Hematopoietic multipotent progenitor cell treated with erythropoietin and hydrocortisone succinate and interleukin-3 and kit ligand, for 4 days (in vitro differentiated cells): ENCODE results near the gene PBX3.
"Not testable (repeated sequence)": the region's sequence is repeated elsewhere in the genome, so short reads cannot be mapped to it uniquely, and the experiment has no call there.

Experiments used
- DNase-seq: peaks from one replicate; pipeline ENCODE4 v3.0.0-alpha.2; 2015

PBX3 gene

DNA sequence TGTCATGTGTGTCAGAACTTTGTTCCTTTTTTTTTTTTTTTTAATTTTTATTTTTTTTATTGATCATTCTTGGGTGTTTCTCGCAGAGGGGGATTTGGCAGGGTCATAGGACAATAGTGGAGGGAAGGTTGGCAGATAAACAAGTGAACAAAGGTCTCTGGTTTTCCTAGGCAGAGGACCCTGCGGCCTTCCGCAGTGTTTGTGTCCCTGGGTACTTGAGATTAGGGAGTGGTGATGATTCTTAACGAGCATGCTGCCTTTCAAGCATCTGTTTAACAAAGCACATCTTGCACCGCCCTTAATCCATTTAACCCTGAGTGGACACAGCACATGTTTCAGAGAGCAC lies 32.0 kb downstream of the PBX3 start:
- DNase-seq = not testable (repeated sequence)

DNA sequence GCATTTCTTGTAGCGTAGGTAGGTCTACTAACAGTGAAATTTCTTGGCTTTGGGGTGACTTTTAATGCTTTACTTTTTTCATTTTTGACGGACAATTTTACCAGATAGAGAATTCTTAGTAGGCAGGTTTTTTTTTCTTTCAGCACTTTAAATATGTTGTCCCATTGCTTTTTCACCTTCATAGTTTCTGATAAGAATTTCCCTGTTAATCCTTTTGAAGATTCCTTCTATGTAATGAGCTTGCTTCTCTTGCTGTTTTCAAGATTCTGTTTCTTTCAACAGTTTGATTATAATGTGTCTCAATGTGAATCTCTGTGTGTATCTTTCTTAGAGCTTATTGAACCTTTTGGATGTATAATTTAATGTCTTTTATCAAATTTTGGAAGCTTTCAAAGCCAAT lies 35.5 kb downstream of the PBX3 start:
- no peak for DNase-seq

DNA sequence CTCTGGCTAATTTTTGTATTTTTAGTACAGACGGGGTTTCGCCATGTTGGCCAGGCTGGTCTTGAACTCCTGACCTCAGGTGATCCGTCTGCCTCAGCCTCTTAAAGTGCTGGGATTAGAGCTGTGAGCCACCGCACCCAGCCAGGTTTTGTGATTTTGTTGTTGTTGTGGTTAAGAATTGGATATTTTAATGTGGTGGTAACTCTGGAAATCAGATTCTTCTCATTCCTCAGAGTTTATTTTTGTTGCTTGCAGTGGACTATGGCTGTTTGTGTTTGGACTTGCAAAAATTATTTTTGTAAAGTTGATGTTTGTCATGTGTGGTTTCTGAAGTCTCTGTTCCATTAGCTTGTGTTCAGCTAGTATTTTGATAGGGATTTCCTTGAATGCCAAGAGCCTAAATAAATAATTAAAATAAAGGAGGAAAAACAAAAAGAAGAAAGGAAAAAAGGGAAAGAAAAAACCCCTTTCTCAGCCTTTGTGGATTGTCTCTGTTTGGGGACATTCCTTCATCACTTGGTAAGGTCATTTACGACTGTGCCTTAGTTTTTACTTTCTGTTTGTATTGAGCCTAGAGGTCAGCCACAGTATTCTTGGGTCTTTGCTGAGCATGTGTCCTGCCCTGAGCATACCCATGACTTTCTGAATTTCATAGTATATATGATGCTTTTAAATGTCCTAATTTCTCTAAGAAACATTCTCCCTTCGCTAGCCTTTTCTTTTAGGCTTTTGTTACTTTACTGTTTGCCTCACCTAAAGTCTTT lies 37.3 kb downstream of the PBX3 start:
- DNase-seq = no peak

DNA sequence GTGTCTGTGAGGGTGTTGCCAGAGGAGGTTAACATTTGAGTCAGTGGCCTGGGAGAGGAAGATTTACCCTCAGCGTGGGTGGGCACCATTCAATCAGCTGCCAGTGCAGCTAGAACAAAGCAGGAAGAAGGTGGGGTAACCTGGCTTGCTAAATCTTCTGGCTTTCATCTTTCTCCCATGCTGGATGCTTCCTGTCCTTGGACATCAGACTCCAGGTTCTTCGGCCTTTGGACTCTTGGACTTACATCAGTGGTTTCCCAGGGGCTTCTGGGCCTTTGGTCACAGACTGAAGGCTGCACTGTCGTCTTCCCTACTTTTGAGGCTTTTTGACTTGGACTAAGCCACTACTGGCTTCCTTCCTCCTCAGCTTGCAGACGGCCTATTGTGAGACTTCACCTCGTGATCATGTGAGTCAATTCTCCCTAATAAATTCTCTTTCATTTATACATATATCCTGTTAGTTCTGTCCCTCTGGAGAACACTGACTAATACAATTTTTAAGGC lies 38.1 kb downstream of the PBX3 start:
- DNase-seq = peak; percentile 35

DNA sequence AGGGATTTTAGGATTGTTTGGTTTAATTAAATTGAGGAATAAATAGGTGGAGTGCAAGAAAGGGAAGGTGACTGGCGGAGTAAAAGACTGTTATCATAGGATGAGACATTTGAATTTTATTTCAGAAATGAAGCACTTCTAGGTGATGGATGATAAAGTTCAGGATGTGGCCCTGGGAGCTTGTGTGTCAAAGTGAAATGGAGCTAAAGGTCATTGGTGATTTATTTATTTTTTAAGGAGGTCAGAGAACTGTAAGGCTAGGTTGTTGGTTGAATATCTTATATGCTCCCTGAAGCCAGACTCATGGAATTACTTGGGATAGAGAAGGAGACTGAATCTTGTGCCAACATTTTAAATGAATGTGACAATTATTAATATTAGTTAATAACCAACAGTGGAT lies 40.5 kb downstream of the PBX3 start:
- no peak for DNase-seq

DNA sequence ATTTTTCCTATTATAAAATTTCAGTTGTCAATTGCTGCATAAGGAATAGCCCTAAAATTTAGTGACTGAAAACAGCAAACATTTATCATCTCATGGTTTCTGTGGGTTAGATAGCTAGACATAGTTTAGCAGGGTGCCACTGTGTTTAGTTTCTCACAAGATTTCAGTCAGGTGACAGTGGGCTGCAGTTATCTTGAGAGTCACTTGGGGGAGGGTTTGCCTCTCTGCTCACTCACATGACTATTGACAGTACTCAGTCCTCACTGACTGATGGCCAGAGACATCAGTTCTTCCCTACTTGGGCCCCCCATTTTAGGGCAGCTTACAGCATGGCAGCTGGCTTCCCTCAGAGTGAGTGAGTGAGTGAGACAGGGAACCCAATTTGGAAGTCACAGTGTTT lies 42.0 kb downstream of the PBX3 start:
- peak; percentile 70 for DNase-seq

DNA sequence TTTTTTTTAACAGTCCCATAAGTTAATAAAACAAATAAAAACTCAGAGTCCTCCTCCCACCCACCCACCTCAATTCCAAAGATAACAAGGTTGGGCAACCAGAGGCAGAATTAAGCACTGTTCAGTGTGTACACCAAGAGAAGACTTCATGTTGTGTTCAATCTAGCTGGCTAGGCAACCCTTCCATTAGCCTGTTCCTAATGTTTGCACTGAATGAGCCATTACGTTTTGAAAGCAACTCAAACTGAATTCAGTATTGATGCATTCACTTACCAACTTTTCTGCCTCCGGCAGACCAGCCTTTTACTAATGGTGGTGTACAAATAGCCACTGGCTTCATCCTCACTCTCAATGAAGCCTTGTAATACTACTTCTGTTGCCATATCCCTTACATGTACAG lies 47.5 kb downstream of the PBX3 start:
- no peak for DNase-seq

DNA sequence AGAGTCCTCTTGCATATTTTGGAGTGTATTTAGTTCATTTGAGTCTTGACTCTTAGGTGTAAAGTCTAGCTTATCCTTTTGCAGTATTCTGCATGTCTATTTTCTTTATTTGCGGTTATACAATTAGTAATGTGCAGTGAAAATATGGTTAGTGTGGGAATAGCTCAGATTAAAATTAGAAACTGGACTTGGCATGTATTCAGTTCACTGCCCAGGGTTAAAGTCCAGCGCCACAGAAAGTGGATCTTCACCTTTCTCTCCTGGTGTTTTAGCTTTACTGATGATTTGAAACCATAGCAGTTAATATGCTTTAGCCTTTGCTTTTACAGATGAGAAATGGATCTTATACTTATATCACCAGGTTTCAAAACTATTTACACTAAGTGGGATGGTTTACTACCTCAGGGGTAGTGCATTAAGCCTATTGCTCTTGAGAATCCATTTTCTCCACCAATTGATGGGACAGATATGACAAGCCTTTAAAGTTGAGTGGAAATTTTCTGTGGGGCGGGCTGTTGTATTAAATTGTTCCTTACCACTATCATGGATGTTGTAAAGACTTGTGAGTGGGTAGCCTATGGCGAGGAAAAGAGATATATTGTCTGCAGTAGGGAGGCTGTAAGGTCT lies 48.9 kb downstream of the PBX3 start:
- no peak for DNase-seq

DNA sequence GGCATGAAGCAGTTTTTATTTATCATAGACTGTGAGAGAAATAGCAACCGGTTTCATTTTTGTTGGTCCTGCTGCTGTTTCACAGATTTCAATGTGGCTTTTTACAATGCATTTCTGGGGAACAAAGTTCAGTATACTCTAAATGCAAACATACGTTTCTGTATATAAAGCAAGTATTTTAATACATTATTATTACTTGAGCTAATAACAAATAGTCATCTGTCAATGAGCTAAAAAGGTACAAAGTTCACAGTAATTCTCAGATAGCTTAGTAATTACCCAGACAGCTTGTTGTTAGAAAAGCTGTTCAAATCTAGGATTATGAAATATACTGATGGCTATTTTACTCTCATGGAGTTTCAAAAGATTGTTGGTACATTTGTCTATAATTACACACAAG lies 50.8 kb downstream of the PBX3 start:
- no peak for DNase-seq

DNA sequence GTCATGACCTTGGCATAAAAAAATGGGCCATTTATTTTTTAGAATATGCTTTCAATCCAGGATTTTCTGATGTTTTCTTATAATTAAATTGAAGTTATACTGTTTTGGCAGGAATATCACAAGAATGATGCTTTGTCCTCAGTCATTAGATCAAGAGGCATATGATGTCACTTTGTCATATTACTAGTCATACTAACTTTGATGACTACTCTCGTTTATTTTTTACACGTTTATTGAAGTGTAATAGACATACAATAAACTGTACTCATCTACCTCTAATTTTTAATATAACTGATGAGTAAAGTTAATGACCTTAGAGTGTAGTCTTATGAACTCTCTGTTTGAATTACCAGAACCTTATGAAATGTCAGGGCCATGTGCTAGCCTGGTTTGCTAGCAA lies 56.4 kb downstream of the PBX3 start:
- no peak for DNase-seq

DNA sequence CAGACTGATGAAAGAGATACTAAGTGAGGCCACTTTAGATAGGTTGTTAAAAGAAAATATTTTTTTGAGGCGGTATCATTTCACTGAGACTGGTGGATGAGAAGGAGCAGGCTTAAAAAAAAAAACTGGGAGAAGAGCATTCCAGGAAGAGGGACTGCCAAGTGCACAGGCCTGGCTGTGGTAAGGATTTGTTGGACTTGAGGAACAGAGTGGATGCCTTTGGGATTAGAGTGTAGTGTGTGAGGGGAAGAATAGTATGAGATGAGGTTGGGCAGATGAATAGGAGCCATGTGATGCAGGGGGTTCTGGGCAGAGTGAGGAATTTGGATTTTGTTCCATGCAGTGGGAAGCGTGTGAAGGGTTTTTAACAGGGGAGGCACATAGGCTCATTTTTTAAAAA lies 57.9 kb downstream of the PBX3 start:
- no peak for DNase-seq

DNA sequence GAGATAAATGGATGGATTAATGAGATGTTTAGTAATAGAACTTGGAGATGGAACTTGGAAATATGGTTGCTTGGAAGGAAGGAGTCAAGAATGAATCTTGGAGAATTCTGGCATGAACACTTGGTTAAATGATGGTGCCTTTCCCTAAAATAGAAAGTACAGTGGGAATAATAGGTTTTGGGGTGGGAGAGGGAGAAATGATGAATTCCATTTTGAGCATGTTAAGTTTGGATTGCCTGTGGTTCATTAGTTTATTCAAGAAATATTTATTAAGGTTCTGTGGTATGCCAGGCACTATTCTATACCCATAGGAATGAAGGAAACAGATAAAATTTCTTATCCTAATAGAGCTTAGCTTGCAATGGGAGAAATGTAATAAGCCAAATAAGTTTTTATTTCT lies 58.4 kb downstream of the PBX3 start:
- DNase-seq = no peak

DNA sequence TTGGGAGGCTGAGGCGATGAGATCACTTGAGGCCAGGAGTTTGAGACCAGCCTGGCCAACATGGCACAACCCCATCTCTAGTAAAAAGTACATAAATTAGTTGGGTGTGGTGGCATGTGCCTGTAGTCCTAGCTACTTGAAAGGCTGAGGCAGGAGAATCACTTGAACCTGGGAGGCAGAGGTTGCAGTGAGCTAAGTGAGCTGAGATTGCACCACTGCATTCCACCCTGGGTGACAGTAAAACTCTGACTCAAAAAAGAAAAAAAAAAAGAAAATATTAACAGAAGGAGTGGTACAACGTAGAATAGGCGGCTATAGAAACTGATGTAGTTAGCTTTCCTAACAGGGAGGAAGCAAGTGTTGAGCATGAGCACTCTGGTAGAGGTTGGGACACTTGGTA lies 59.9 kb downstream of the PBX3 start:
- no peak for DNase-seq

DNA sequence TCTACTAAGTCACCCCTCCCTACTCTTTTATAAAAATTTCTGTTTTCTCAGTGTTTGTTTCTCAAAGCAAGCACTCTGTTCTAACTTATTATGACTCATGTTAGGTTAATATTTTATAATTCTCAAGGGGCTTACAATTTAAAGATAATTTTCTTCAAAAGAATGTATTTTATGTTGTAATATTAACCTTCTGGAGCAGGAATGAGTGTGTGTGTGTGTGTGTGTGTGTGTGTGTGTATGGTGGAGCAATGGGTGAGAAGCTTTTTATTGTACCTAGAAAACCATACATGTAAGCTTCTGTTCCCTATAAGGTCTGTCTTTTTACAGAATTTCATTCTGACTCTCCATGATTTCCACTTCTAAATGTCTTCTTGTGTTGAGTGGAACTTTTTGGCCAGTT lies 63.0 kb downstream of the PBX3 start:
- no peak for DNase-seq

DNA sequence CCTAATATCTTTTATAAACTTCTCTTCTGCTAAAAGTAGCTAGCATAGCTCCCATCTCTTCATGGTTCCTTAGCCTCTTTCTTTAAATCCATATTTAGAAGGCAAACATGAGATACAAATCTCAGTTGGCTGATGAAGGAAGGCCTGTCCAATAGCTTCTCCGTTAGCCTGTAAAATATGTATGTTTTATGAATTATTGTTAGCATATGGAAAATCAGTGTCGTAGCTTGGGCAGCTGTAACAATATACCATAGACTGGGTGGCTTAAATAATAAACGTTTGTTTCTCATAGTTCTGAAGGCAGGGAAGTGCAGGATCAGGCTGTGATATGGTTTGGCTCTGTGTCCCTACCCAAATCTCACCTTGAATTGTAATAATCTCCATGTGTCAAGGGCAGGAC lies 63.8 kb downstream of the PBX3 start:
- DNase-seq = no peak

DNA sequence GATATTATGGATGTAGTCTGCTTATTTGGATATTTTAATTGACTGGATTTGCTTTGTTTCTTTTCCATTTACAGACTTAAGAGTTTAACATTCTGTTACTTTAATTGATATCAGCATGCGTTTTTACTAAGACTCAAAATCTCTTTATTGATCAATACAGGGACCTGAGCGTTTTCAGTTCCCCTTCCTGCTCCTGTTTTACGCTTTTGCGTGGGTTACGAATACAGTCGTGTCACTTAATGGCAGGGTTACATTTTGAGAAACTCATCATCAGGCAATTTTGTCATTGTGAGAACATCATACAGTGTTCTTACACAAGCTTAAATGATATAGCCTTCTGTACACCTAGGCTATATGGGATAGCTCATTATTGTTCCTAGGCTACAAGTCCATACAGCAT lies 65.2 kb downstream of the PBX3 start:
- DNase-seq = no peak

DNA sequence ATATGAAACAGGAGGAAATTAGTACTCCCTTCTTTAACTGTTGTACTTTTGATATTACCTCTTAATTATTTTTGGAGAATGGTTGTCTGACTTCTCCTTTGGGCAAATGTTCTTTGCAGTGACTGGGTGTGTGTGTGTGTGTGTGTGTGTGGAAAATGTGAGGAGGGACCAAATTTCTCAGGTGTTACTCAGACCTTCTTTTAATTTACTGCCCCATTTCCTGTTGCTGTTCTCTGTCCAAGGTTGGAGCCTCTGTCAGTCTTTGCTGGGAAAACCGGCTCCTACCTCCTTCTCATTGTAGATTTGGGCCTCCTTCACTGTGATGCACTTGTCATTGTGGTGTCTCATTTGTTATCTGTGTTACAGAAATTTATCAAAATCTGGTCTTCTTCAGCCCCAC lies 68.4 kb downstream of the PBX3 start:
- DNase-seq = no peak

DNA sequence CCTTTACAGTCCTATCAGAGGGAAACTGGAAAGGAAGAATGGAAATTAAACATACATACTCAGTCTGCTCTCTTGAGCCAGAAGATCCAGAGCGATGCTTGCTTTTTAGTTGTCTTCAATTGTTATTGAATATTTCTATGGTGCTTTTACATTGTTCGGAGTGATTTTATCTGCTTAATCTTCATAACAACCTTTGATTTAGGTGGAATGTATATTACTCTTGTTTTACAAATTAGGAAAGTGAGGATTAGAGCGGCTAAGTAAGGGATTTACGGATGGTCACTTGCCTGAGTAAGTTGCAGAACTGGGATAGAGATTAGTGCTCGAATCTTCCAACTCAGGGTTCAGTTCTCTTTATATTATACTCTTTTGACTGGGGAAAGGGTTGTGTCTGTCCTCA lies 69.1 kb downstream of the PBX3 start:
- DNase-seq = no peak

DNA sequence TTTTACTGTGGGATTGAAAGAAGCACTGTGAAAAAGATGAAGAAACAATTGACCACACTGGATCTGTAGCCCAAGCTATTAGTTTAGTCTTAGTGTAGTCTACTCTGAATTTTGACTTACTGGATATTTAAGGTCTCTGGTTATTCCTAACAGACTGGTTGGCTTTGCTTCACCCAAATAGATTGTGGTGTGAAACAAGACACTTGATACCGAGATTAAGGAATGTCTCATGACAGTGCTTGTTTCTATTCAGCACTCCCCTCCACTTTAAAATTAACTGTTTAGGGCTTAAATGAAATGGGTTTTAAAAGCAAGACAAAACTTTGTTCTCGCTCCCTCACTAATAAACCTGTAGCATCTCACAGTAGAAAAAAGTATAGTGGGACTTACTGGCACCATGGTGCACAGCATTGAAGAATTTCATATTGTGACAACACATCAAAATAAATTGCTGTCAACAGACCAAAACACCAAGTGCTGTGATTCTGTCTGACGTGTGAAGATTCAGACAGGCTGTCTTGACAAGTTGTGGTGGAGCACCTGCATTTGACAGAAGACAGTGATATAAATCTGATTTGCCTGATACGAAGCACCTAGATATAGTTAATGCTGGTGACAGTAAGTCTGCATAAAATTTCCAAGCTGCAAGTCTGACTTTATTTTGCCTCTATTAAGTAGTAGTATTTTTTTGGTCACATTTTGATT lies 73.1 kb downstream of the PBX3 start:
- DNase-seq = peak; percentile 46

DNA sequence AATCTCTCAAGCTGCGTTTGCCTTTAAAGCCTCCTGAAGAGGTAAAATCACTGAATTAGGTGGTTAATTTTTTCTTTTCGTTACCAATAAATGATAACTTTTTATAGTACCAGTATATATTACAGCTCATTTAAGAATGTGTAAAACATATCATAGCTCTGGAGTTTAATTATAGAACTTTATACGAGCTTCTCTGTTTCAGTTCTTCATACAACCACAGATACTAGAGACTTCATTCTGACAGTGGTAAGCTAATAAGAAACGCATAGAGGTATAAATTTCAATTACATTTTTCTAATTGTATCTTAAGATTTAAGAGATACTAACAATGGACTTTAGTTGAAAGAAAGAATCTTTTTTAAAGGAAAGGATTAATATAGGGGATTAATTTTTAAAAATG lies 73.9 kb downstream of the PBX3 start:
- no peak for DNase-seq

DNA sequence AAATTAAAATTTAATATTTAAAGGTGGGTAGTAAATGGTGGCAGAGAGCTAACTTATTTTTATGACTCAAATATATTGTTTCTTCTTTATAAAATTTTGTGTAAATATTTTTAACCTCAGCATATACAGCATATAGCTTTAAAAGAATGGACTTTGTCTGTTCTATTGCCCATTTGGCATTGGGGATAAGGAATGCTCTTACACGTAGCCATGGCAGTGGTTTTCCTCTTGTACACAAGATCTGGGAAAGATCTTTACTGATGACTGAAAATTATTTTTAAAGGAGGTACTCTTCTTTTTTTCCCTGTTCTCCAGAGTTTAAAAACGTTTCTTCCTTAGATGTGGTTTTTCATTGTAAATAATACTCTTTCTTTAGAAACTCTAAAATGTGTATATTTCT lies 75.0 kb downstream of the PBX3 start:
- no peak for DNase-seq

DNA sequence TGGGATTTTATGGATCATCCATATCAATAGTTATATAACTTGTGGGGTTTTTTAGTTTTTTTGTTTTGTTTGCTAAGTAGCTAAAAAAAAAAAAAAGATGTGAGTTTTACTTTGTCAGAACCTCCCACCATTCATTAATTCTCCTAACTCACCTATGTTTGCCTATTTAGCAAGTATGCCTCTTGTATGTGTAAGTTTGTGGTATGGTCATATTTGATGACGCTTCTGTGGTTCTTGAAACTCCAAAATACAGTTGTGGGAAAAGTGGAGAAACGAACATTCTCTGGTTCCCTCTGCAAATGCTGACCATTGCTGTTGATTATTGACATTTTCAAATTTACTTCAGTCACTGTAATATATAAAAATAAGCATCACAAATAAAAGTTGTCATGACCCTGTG lies 75.7 kb downstream of the PBX3 start:
- no peak for DNase-seq

DNA sequence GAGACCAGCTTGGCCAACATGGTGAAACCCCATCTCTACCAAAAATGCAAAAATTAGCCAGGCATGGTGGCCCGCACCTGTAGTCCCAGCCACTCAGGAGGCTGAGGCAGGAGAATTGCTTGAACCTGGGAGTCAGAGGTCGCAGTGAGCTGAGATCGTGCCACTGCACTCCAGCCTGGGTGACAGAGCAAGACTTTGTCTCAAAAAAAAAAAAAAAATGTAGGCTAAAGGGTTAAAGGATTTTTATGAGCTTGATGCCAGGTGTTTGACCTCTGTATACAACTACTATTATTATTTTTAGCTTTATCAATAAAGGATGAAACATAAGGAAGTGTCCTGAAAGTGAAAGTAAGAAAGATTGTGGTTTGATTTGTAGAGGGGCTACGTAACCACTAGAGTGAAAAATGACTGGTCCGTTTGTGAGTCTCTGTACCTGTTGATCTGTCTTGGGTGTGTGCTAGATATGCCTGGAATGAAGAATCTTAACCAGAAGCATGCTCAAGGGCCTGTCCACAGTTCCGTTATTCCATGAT lies 76.8 kb downstream of the PBX3 start:
- peak; percentile 74 for DNase-seq

DNA sequence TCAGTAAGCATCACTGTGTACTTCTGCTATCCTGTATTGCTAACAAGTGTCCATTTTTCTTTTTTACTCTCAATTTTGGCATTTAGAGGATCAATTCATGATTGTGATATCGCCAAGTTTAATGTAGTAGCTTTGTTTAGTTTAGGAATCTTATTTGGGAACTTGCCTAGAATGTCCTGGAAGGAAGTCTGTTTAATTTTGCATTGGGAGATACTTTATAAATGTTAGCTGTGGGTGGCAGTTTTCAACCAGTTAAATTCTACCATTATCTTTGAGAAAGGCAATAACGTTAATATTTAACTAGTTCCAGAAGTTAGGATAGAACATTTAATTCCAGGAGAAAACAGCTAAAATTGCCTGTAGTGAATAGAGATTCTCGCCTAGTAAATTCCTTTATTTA lies 78.6 kb downstream of the PBX3 start:
- no peak for DNase-seq
